GM12878 (cell line): ENCODE measurements around the gene AKT1S1. TPM values are rescaled to one million over a fixed set of nuclear protein-coding genes. Genes with fewer than 3 reads are reported as not detected.
A peak's percentile ranks its signal among the peaks of the same experiment; 100 is the strongest.

ENCODE experiments used
- GABPA ChIP-seq: IDR thresholded peaks from 2 replicates; pipeline ENCODE4 v1.6.1; 2014; ENCODE audit warnings: antibody characterized with exemption, low read depth, mild to moderate bottlenecking, inconsistent platforms
- POLR2AphosphoS5 ChIP-seq: IDR thresholded peaks from 2 replicates; pipeline ENCODE4 v1.6.1; 2011; ENCODE audit warnings: mild to moderate bottlenecking, low read length, inconsistent platforms
- POU2F2 ChIP-seq: IDR thresholded peaks from 3 replicates; pipeline ENCODE4 v1.6.1; 2011; ENCODE audit warnings: low read depth, mild to moderate bottlenecking, low read length, borderline replicate concordance
- SMARCA5 ChIP-seq: fragments of 450-650 bp; IDR thresholded peaks from 2 replicates; pipeline ENCODE4 v1.6.1; 2017; ENCODE audit warnings: mild to moderate bottlenecking
- TBL1XR1 ChIP-seq: IDR thresholded peaks from 2 replicates; pipeline ENCODE4 v1.6.1; 2012; ENCODE audit warnings: low read depth, low read length, improper control_type of control experiment
- TCF12 ChIP-seq: IDR thresholded peaks from 2 replicates; pipeline ENCODE4 v1.6.1; 2011; ENCODE audit warnings: low read depth, mild to moderate bottlenecking, low read length
- TCF3 ChIP-seq: IDR thresholded peaks from 2 replicates; pipeline ENCODE4 v1.6.1; 2012; ENCODE audit warnings: low read depth, mild to moderate bottlenecking, low read length, borderline replicate concordance; ENCODE audit not compliant: insufficient read depth
- YY1 ChIP-seq: IDR thresholded peaks from 2 replicates; pipeline ENCODE4 v1.6.1; 2011; ENCODE audit warnings: low read depth, mild to moderate bottlenecking, low read length
- polyA plus RNA-seq, 11 experiments: library from polyadenylated mRNA; depleted of rRNA in 4 of 11; unstranded in 6 of 11; stranded (reverse) in 5 of 11; fragments of >200 nt; fragmentation: Nextera tagmentation in 4 of 11; fragmentation: Illumina TruSeq in 1 of 11; extraction: Ambion mirVana in 4 of 11; extraction: Trizol in 1 of 11; gene quantifications; 1 replicate in 1 of 11; 2 replicates in 10 of 11; pipeline versions ENCODE4 v1.2.1 to v1.2.3, GENCODE V29; 2011 to 2016; ENCODE audit warnings: inconsistent platforms in 2 of 11, missing spikeins in 2 of 11, low read depth in 1 of 11
- total RNA-seq, 4 experiments: library from RNA; depleted of rRNA in 3 of 4; stranded (reverse); fragments of >200 nt in 3 of 4; fragmentation: Illumina TruSeq in 1 of 4; extraction: Trizol in 1 of 4; gene quantifications; 2 replicates each; pipeline versions ENCODE4 v1.2.1 to v1.2.3, GENCODE V29; 2013 to 2021
- TF ChIP-seq, protein P1 (sequence below): fragments of 450-650 bp; IDR thresholded peaks from 2 replicates; pipeline ENCODE4 v1.6.1; 2016; ENCODE audit warnings: mild to moderate bottlenecking
- TF ChIP-seq, protein P2 (sequence below): fragments of 450-650 bp; IDR thresholded peaks from 2 replicates; pipeline ENCODE4 v1.6.1; 2016; ENCODE audit warnings: mild to moderate bottlenecking, moderate library complexity, borderline replicate concordance
- TF ChIP-seq, protein P3 (sequence below): fragments of 450-650 bp; IDR thresholded peaks from 2 replicates; pipeline ENCODE4 v1.6.1; 2017; ENCODE audit warnings: mild to moderate bottlenecking

The AKT1S1 gene
- total and polyA plus RNA-seq, 10 of the 15 experiments (the other 5 are each of a cell fraction or from before 2014, with no cell fraction given), result 0.43 to 23.0 (median 12.3) TPM

DNA sequence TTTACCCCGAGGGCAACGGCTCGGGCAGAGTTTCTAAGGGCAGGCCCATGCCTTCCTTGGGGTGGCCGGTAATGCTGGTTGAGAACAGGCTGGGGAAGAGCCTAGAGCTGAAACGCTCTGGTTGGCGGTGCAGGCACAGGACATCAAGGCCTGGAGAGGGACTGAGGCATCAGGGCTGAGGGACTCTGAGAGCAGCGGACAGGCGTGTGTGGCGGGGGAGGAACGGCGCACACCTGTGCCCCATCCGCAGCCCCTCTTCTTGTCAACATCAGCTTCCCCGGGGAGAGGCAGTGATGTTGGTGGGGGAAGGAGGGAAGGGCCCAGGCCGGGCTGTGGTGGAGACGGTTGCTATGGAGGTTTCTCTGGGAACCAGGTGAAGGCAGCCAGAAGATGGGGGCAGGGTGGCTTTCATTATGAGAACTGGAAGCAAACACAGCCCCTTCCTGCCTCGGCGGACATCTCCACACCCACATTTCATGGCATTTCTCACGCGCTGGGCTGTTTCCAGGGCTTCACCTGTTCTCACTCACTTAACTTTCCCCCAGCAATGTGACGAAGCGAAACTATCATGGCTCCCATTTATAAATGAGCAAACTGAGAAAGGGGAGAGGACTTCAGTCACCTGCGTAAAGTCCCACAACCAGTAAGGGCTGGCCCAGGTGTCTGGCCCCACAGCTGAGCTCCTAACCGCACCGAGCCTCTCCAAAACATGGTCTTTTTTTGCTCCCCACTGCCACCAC is 43.6 kb upstream of the AKT1S1 start (continued):
- TF ChIP-seq, protein P1, sequence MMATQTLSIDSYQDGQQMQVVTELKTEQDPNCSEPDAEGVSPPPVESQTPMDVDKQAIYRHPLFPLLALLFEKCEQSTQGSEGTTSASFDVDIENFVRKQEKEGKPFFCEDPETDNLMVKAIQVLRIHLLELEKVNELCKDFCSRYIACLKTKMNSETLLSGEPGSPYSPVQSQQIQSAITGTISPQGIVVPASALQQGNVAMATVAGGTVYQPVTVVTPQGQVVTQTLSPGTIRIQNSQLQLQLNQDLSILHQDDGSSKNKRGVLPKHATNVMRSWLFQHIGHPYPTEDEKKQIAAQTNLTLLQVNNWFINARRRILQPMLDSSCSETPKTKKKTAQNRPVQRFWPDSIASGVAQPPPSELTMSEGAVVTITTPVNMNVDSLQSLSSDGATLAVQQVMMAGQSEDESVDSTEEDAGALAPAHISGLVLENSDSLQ, result no peak
- TF ChIP-seq, protein P2, sequence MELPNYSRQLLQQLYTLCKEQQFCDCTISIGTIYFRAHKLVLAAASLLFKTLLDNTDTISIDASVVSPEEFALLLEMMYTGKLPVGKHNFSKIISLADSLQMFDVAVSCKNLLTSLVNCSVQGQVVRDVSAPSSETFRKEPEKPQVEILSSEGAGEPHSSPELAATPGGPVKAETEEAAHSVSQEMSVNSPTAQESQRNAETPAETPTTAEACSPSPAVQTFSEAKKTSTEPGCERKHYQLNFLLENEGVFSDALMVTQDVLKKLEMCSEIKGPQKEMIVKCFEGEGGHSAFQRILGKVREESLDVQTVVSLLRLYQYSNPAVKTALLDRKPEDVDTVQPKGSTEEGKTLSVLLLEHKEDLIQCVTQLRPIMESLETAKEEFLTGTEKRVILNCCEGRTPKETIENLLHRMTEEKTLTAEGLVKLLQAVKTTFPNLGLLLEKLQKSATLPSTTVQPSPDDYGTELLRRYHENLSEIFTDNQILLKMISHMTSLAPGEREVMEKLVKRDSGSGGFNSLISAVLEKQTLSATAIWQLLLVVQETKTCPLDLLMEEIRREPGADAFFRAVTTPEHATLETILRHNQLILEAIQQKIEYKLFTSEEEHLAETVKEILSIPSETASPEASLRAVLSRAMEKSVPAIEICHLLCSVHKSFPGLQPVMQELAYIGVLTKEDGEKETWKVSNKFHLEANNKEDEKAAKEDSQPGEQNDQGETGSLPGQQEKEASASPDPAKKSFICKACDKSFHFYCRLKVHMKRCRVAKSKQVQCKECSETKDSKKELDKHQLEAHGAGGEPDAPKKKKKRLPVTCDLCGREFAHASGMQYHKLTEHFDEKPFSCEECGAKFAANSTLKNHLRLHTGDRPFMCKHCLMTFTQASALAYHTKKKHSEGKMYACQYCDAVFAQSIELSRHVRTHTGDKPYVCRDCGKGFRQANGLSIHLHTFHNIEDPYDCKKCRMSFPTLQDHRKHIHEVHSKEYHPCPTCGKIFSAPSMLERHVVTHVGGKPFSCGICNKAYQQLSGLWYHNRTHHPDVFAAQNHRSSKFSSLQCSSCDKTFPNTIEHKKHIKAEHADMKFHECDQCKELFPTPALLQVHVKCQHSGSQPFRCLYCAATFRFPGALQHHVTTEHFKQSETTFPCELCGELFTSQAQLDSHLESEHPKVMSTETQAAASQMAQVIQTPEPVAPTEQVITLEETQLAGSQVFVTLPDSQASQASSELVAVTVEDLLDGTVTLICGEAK, result no peak
- TF ChIP-seq POLR2AphosphoS5, result 0 out of 2 replicates have a peak, but pooled peaks have one; percentile 26
- no peak for TF ChIP-seq SMARCA5
- no peak for TF ChIP-seq TCF3
- TF ChIP-seq TBL1XR1, result no peak
- no peak for TF ChIP-seq POU2F2
- TF ChIP-seq, protein P3, sequence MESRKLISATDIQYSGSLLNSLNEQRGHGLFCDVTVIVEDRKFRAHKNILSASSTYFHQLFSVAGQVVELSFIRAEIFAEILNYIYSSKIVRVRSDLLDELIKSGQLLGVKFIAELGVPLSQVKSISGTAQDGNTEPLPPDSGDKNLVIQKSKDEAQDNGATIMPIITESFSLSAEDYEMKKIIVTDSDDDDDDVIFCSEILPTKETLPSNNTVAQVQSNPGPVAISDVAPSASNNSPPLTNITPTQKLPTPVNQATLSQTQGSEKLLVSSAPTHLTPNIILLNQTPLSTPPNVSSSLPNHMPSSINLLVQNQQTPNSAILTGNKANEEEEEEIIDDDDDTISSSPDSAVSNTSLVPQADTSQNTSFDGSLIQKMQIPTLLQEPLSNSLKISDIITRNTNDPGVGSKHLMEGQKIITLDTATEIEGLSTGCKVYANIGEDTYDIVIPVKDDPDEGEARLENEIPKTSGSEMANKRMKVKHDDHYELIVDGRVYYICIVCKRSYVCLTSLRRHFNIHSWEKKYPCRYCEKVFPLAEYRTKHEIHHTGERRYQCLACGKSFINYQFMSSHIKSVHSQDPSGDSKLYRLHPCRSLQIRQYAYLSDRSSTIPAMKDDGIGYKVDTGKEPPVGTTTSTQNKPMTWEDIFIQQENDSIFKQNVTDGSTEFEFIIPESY, result peak; percentile 68; the same call in 1 of the 2 replicates
- peak; percentile 40; the same call in 1 of the 2 replicates for TF ChIP-seq YY1
- TF ChIP-seq TCF12, result peak; percentile 53; the same call in 1 of the 2 replicates
- TF ChIP-seq GABPA, result no peak
